ENCODE data around the gene MEIOSIN. TPM values are rescaled to one million over a fixed set of nuclear protein-coding genes. Genes with fewer than 3 reads are reported as not detected.

MEIOSIN gene
- total RNA-seq, 2 experiments from 2014 or later = not detected

Other genes starting within 250 kb of the MEIOSIN start
- 1 to 10 TPM; 1.5 to 2.2 TPM for gene RTN2, start 236.4 kb upstream of the MEIOSIN start, total RNA-seq
- 1 to 10 TPM; 3.5 to 3.6 TPM for gene PPM1N, start 235.0 kb upstream of the MEIOSIN start, total RNA-seq
- 100 to 1,000 TPM; 167 to 174 TPM for gene VASP, start 226.0 kb upstream of the MEIOSIN start, total RNA-seq
- 10 to 100 TPM; 10.8 to 11.0 TPM for gene OPA3, start 148.6 kb upstream of the MEIOSIN start, total RNA-seq
- not detected for gene GPR4, start 131.2 kb upstream of the MEIOSIN start, total RNA-seq
- gene EML2, start 94.0 kb upstream of the MEIOSIN start, total RNA-seq = 100 to 1,000 TPM; 159 to 183 TPM
- gene GIPR, start 65.2 kb upstream of the MEIOSIN start, total RNA-seq = 1 to 10 TPM; 6.6 to 8.3 TPM
- gene SNRPD2, start 41.5 kb upstream of the MEIOSIN start, total RNA-seq = 100 to 1,000 TPM; 789 TPM
- gene QPCTL, start 40.8 kb upstream of the MEIOSIN start, total RNA-seq = 10 to 100 TPM; 13.8 to 16.8 TPM
- gene FBXO46, start 2.5 kb upstream of the MEIOSIN start, total RNA-seq = 10 to 100 TPM; 26.1 to 29.4 TPM
- gene SIX5, start 35.8 kb downstream of the MEIOSIN start, total RNA-seq = 1 to 10 TPM; 2.3 to 2.4 TPM
- 10 to 100 TPM; 10.7 to 11.0 TPM for gene DMPK, start 49.1 kb downstream of the MEIOSIN start, total RNA-seq
- gene DMWD, start 59.4 kb downstream of the MEIOSIN start, total RNA-seq = 10 to 100 TPM; 43.1 to 45.8 TPM
- gene RSPH6A, start 81.9 kb downstream of the MEIOSIN start, total RNA-seq = under 1 TPM; 0.12 to 0.19 TPM
- 10 to 100 TPM; 87.8 to 91.6 TPM for gene SYMPK, start 129.7 kb downstream of the MEIOSIN start, total RNA-seq
- gene FOXA3, start 130.9 kb downstream of the MEIOSIN start, total RNA-seq = under 1 TPM; 0.29 to 0.48 TPM
- gene IRF2BP1, start 152.7 kb downstream of the MEIOSIN start, total RNA-seq = 10 to 100 TPM; 14.2 to 14.7 TPM
- 1 to 10 TPM; 6.8 to 6.9 TPM for gene MYPOP, start 169.2 kb downstream of the MEIOSIN start, total RNA-seq
- gene NANOS2, start 181.3 kb downstream of the MEIOSIN start, total RNA-seq = not detected
- gene NOVA2, start 240.4 kb downstream of the MEIOSIN start, total RNA-seq = not detected

All from activated CD4-positive, alpha-beta memory T cell treated with anti-CD3 and anti-CD28 coated beads for 36 hours (primary cell).